22Rv1 (cell line): ENCODE measurements around the gene CEBPE.

Experiments used
- H3K27ac ChIP-seq: fragments of 450-650 bp; 2 replicates; pipeline ENCODE4 v1.5.1; 2017
- ZFX ChIP-seq: fragments of 450-650 bp; IDR thresholded peaks from 2 replicates; pipeline ENCODE4 v1.6.1; 2017; ENCODE audit warnings: antibody characterized with exemption, borderline replicate concordance
- TF ChIP-seq, protein P1 (sequence below): fragments of 450-650 bp; IDR thresholded peaks from 2 replicates; pipeline ENCODE4 v1.5.1; 2017; ENCODE audit warnings: mild to moderate bottlenecking

CEBPE gene

DNA sequence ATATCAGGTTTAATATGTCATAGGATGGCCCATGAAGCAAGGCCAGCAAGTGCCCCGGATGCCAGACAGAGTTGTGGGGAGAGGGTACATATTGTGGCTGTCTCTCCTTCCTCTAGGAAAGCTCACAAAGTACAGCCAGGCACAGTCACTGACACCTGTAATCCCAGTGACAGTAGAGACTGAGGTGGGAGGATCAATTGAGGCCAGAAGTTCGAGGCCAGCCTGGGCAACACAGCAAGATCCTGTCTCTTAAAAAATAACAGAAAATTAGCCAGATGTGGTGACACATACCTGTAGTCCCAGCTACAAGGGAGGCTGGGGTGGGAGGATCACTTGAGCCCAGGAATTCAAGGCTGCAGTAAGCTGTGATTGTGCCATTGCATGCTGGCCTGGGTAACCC is 32.3 kb upstream of the CEBPE start:
- TF ChIP-seq, protein P1, sequence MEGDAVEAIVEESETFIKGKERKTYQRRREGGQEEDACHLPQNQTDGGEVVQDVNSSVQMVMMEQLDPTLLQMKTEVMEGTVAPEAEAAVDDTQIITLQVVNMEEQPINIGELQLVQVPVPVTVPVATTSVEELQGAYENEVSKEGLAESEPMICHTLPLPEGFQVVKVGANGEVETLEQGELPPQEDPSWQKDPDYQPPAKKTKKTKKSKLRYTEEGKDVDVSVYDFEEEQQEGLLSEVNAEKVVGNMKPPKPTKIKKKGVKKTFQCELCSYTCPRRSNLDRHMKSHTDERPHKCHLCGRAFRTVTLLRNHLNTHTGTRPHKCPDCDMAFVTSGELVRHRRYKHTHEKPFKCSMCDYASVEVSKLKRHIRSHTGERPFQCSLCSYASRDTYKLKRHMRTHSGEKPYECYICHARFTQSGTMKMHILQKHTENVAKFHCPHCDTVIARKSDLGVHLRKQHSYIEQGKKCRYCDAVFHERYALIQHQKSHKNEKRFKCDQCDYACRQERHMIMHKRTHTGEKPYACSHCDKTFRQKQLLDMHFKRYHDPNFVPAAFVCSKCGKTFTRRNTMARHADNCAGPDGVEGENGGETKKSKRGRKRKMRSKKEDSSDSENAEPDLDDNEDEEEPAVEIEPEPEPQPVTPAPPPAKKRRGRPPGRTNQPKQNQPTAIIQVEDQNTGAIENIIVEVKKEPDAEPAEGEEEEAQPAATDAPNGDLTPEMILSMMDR = no peak
- no peak for TF ChIP-seq ZFX
- no peak overlapping the region for H3K27ac ChIP-seq

DNA sequence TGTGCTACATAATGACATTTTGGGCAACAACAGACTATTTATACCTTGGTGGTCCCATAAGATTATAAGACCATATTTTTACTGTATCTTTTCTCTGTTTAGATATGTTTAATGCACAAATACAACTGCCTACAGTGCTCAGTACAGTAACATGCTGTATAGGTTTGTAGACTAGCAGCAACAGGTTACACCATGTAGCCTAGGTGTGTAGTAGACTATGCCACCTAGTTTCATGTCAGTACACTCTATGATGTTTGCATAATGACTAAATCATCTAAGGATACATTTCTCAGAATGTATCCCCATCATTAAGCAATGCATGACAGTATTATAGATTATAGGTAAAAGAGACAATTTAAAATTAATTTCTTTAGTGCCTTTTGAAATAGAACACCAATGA is 30.7 kb upstream of the CEBPE start:
- TF ChIP-seq, protein P1 = no peak
- no peak for TF ChIP-seq ZFX
- H3K27ac ChIP-seq = no peak overlapping the region

DNA sequence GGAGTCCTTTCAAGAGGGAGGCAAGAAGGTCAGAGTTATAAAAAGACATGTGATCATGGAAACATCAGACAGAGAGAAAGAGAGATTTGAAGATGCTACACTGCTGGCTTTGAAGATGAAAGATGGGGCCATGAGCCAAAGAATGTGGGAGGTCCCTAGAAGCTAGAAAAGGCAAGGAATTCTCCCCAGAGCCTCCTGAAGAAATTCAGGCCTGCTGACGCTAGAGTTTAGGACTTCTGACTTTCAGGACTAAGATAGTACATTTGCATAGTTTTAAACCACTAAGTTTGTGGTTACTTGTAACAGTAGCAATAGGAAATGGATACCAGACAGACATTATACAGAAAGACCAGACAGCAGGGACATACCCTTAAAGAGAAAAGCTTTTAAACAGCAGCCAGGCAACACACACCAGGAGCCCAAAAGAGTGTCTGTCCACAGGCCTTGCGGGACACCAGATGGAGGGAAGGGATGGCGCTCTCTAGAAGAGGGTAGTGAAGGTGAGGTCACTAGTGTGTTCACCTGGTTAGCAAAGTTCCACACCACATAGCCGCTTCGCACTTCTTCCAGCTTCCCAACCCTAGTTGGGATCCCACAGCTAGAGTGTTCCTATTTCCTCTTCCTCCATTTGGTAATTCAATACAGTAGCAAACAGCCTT is 29.7 kb upstream of the CEBPE start:
- H3K27ac ChIP-seq = no peak overlapping the region
- no peak for TF ChIP-seq ZFX
- TF ChIP-seq, protein P1 = no peak

DNA sequence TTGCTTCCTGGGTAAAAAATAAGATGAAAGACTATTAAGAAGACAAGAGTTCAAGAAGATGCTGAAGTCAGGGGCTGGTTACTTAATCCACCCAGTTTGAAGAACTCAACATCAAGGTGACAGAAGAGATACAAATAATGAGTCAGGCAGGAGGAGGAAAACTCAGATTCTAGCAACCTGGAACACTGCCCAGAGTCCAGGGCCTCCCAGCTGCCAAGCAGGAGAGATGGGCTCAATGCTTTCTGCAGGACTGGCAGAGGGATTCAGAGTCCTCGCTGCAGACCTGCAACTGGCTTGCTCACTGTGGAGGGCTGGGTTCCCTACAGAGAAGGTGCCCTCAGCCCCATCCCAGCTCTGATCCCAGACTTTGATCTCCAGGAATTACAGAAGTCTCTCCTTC is 28.6 kb upstream of the CEBPE start:
- TF ChIP-seq ZFX = no peak
- TF ChIP-seq, protein P1 = no peak

DNA sequence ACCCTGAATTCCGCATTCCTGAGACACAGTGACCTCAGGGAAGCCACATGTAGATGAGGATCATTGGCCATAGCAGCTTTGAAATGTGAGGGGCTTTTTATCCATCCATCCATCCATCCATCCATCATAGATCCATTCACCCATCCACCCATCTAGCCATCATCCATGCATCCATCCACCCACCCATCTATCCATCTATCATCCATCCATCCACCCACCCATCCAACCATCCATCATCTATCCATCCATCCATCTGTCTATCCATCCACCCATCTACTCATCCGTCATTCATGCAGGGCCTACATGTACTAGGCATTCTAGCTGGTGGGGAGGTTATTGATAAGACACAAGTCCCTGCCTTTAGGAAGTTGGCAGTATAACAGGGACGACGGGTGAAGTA is 27.9 kb upstream of the CEBPE start:
- no peak overlapping the region for H3K27ac ChIP-seq
- TF ChIP-seq ZFX = no peak
- TF ChIP-seq, protein P1 = no peak

More for the DNA sequence above, 28.6 kb upstream of the CEBPE start:
- H3K27ac ChIP-seq = no peak overlapping the region

DNA sequence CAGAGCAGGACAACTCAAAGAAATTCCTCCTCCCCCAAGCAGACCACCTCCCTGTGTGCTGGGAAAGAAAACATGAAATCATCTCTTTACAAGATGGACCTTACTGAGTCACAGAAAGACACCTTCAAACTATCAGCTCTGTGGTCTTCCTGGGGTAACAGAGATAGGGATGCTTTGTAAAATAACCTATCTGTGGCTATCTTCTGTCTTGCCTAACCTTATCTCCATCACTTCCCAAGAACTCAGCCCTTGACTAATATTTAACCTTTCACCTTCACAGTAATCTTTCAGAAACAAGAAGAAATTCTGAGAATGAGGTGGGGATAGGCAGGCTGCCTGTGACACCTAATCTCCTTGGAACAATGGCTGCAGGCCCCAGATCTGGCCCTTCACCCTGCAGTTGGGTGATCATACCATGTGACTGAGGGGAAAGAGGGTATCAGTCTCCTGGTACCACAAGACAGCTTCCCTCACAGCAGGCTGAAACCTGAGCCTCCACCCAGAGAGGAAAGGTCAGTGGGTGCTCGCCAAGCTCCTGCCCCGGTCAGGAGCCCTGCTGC is 27.4 kb upstream of the CEBPE start:
- no peak overlapping the region for H3K27ac ChIP-seq
- no peak for TF ChIP-seq ZFX
- TF ChIP-seq, protein P1 = no peak

DNA sequence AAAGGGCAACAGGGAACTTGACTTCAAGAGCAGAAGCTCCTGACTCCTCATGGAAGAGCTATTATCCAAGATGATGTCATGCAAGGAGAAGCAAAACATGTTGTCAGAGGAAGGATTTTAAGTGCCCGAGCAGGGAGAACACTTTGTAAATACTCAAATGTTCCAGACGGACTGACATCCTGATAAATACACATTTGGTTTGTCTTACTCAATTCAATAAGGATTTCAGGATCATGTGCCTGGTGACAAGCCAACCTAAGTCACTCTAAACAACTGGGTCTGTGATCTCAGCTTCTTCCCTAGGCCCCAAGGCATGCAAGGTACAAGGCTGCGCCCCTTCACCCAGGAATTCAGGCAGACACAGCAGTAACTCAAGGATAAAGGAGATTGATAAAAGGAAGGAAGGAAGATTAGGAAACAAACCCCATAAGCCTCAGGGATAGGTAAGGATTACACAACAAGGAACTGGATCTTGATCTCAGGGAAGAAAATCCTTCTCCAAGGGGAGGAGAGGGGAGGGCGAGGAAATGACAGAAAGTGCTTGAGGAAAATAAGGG is 26.8 kb upstream of the CEBPE start:
- TF ChIP-seq, protein P1 = no peak
- no peak for TF ChIP-seq ZFX

More for the DNA sequence above, 26.8 kb upstream of the CEBPE start:
- H3K27ac ChIP-seq = no peak overlapping the region
